ENCODE measurements around the gene SNTB2. TPM values are rescaled to one million over a fixed set of nuclear protein-coding genes. Genes with fewer than 3 reads are reported as not detected.

The SNTB2 gene
- total RNA-seq, 2 experiments from 2014 or later = 11.8 to 13.0 TPM

GRCh38 chr16:69301861-69302260 is 114.9 kb downstream of the SNTB2 start:
- ChIA-PET POLR2A (no interaction called here), CTCF (interaction anchor here (0.9 to 1.2 kb wide), 4 partner anchors 12 to 152 kb away, joined by 3 to 5 read pairs (median 3); no protein-coding TSS in a partner anchor)
- ATAC-seq (no peak), DNase-seq (no peak)
- no peak overlapping the region for H3K27ac Mint-ChIP-seq
- no peaks in the 10 kb centered on the region for H3K4me1 Mint-ChIP-seq (ENCODE audit: low read depth)
- intact Hi-C loops (cut with micrococcal nuclease) = no loop called here
- H3K9me3 Mint-ChIP-seq = no peaks in the 10 kb centered on the region
- no peak for TF ChIP-seq CTCF (IDR thresholded peaks at IDR 0.05)
- no peaks in the 10 kb centered on the region for H3K27me3 Mint-ChIP-seq
- no peak overlapping the region for H3K4me3 Mint-ChIP-seq
- peaks cover 2% of the 10 kb centered on the region for H3K36me3 Mint-ChIP-seq (ENCODE audit: low read depth)

GRCh38 chr16:69302301-69302700 is 115.3 kb downstream of the SNTB2 start:
- no peak overlapping the region for H3K27ac Mint-ChIP-seq

GRCh38 chr16:69306031-69306430 is 119.1 kb downstream of the SNTB2 start:
- intact Hi-C loops (cut with micrococcal nuclease) = no loop called here
- DNase-seq (no peak), ATAC-seq (no peak)
- CTCF ChIA-PET = interaction anchor here (1.5 kb wide), 1 partner anchor 156 kb away, joined by 5 read pairs; no protein-coding TSS in a partner anchor
- Mint-ChIP-seq H3K9me3 (no peaks in the 10 kb centered on the region), H3K27ac (no peak overlapping the region), H3K4me1 (ENCODE audit: low read depth) (peaks cover 7% of the 10 kb centered on the region), H3K27me3 (no peaks in the 10 kb centered on the region), H3K36me3 (ENCODE audit: low read depth) (peaks cover 2% of the 10 kb centered on the region), H3K4me3 (no peak overlapping the region)
- POLR2A ChIA-PET = interaction anchor here (1.2 kb wide), 1 partner anchor 173 kb away, joined by 3 read pairs; no protein-coding TSS in a partner anchor
- TF ChIP-seq CTCF (IDR thresholded peaks at IDR 0.05) = no peak

More at GRCh38 chr16:69302301-69302700, 115.3 kb downstream of the SNTB2 start:
- ChIA-PET POLR2A (no interaction called here), CTCF (interaction anchor here (1.0 to 1.1 kb wide), 3 partner anchors 12 to 17 kb away, joined by 3 read pairs; no protein-coding TSS in a partner anchor)
- Mint-ChIP-seq H3K9me3 (no peaks in the 10 kb centered on the region), H3K4me3 (no peak overlapping the region), H3K27me3 (no peaks in the 10 kb centered on the region), H3K36me3 (ENCODE audit: low read depth) (peaks cover 2% of the 10 kb centered on the region), H3K4me1 (ENCODE audit: low read depth) (no peaks in the 10 kb centered on the region)
- intact Hi-C loops (cut with micrococcal nuclease) = no loop called here
- no peak for DNase-seq
- ATAC-seq = no peak
- TF ChIP-seq CTCF (IDR thresholded peaks at IDR 0.05) = no peak

- H3K4me3 Mint-ChIP-seq = no peak overlapping the region
Measured at GRCh38 chr16:69307091-69307490, 120.1 kb downstream of the SNTB2 start.

More at GRCh38 chr16:69307091-69307490, 120.1 kb downstream of the SNTB2 start:
- H3K27me3 Mint-ChIP-seq = no peaks in the 10 kb centered on the region
- peaks cover 9% of the 10 kb centered on the region for H3K4me1 Mint-ChIP-seq (ENCODE audit: low read depth)
- TF ChIP-seq CTCF (IDR thresholded peaks at IDR 0.05) = no peak
- intact Hi-C loops (cut with micrococcal nuclease) = no loop called here
- no peak for DNase-seq
- H3K9me3 Mint-ChIP-seq = no peaks in the 10 kb centered on the region
- POLR2A ChIA-PET = interaction anchor here (1.2 kb wide), 1 partner anchor 174 kb away, joined by 3 read pairs; no protein-coding TSS in a partner anchor
- H3K36me3 Mint-ChIP-seq (ENCODE audit: low read depth) = peaks cover 5% of the 10 kb centered on the region
- ATAC-seq = no peak
- H3K27ac Mint-ChIP-seq = no peak overlapping the region
- CTCF ChIA-PET = no interaction called here

Measured in activated CD8-positive, alpha-beta T cell treated with anti-CD3 and anti-CD28 coated beads for 36 hours (primary cell).